ENCODE results near the gene KCNK1.

DNA sequence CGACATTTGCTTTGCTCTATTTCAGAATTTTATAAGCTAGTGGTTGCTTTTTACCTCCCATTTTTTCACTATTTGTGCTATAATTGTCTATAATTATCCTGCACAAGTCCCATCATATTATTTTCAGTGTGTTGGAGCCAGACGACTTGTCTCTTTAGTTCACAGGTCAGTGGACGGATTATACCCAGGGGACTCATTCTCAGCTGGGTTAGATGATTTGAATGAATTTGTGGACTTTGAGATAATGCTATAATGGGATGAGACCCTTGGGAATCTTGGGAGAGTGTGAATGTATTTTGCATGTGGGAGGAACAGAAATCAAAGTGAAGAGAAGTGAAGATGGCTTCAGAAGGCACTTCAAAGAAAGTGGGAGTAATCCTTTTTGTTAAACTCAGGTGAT is 31.5 kb upstream of the KCNK1 start:
- TF ChIP-seq, protein P1, sequence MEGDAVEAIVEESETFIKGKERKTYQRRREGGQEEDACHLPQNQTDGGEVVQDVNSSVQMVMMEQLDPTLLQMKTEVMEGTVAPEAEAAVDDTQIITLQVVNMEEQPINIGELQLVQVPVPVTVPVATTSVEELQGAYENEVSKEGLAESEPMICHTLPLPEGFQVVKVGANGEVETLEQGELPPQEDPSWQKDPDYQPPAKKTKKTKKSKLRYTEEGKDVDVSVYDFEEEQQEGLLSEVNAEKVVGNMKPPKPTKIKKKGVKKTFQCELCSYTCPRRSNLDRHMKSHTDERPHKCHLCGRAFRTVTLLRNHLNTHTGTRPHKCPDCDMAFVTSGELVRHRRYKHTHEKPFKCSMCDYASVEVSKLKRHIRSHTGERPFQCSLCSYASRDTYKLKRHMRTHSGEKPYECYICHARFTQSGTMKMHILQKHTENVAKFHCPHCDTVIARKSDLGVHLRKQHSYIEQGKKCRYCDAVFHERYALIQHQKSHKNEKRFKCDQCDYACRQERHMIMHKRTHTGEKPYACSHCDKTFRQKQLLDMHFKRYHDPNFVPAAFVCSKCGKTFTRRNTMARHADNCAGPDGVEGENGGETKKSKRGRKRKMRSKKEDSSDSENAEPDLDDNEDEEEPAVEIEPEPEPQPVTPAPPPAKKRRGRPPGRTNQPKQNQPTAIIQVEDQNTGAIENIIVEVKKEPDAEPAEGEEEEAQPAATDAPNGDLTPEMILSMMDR (IDR thresholded peaks at IDR 0.05; ENCODE audit: low read length), result no peak
- TF ChIP-seq EZH2phosphoT487 (IDR thresholded peaks at IDR 0.05; ENCODE audit: low read length), result no peak
- no peak for TF ChIP-seq EZH2 (optimal IDR thresholded peaks at IDR 0.05; ENCODE audit: low read depth, low read length)

All from MM.1S (cell line).